Activated B cell treated with CpG ODN at 0.5 μM for 24 hours (primary cell): Measurements from ENCODE around the gene MRPL23. TPM values are rescaled to one million over a fixed set of nuclear protein-coding genes. Genes with fewer than 3 reads are reported as not detected.
"Not testable (repeated sequence)": the region's sequence is repeated elsewhere in the genome, so short reads cannot be mapped to it uniquely, and the experiment has no call there.

Source experiments
- ATAC-seq: fragments of 200-7000 bp; cut with Tn5 transposase; one replicate; pipeline ENCODE4 v1.10.0; 2021; ENCODE audit warnings: low read depth, mild to moderate bottlenecking, moderate library complexity
- CTCF ChIA-PET: fragments of 350-600 bp; sonication (Branson Sonifier 250); formaldehyde crosslinking; loops from one replicate; lab custom pipeline; 2021; ENCODE audit warnings: antibody characterized with exemption; lab: Charles Lee
- POLR2A ChIA-PET: fragments of 350-600 bp; sonication (Branson Sonifier 250); formaldehyde crosslinking; loops from one replicate; lab custom pipeline; 2021; ENCODE audit warnings: antibody characterized with exemption; lab: Charles Lee
- DNase-seq: peaks from one replicate; pipeline ENCODE4 v3.0.0; 2022
- H3K27ac Mint-ChIP-seq: one replicate; pipeline ENCODE4 v1.8.0; 2020; ENCODE audit warnings: mixed read lengths
- H3K27me3 Mint-ChIP-seq: one replicate; pipeline ENCODE4 v1.8.0; 2021; ENCODE audit warnings: mixed read lengths
- H3K36me3 Mint-ChIP-seq: one replicate; pipeline ENCODE4 v1.8.0; 2021; ENCODE audit warnings: low read depth, mixed read lengths
- H3K4me1 Mint-ChIP-seq: one replicate; pipeline ENCODE4 v1.8.0; 2021; ENCODE audit warnings: mixed read lengths
- H3K4me3 Mint-ChIP-seq: one replicate; pipeline ENCODE4 v1.8.0; 2020; ENCODE audit warnings: mild to moderate bottlenecking, mixed read lengths
- H3K9me3 Mint-ChIP-seq: one replicate; pipeline ENCODE4 v1.8.0; 2020; ENCODE audit warnings: mixed read lengths
- intact Hi-C: fragments of 100-400 bp; cut with micrococcal nuclease; formaldehyde crosslinking; loops from one replicate; pipeline ENCODE4 v1.15.1; 2024
- total RNA-seq: library from RNA; stranded (reverse); gene quantifications from 2 replicates; pipeline ENCODE4 v1.2.3, GENCODE V29; 2022
- TF ChIP-seq, protein P1 (sequence below): fragments of 200-600 bp; IDR thresholded peaks from one replicate; pipeline ENCODE4 v1.8.0; 2022; ENCODE audit warnings: antibody characterized with exemption, mild to moderate bottlenecking

The MRPL23 gene
- total RNA-seq, 1 donor from 2014 or later: 89.8 TPM

DNA sequence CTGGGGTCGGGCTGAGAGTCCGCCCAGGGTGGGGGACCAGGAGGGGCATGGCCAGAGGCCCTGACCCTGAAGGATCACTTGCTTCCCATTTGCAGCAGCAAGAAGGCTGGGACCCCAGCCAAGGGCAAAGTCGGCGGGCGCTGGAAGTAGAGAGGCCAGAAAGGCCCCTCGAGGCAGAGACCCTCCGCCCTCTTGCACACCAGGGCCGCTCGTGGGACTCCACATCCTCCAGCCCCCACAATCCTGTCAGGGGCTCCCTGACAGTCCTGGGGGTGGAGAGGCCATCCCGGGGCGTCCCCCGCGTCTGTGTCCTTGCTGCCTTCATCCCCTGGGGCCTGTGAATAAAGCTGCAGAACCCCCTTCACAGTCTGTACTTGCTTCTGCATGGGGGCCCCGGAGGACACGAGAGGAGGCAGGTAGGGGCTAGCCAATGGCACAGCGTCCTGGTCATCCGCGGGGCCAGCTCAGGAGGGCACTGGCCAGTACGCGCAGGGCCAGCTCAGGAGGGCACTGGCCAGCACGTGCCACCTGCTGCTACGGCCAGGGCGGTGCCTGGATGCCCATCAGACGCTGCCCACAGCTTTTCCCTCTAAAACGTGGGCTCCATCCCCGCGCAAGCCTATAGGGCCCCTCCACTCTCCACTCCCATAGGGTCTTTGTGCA, 8.7 kb upstream of the MRPL23 start:
- ChIA-PET CTCF (no interaction called here), POLR2A (no interaction called here)
- intact Hi-C loops: loop anchor here (1.0 kb wide), 1 partner anchor 23 kb away; no protein-coding TSS in a partner anchor
- Mint-ChIP-seq H3K27ac (no peak overlapping the region), H3K36me3 (no peaks in the 10 kb centered on the region), H3K4me3 (no peak overlapping the region), H3K4me1 (peaks cover 2% of the 10 kb centered on the region), H3K9me3 (no peaks in the 10 kb centered on the region), H3K27me3 (peaks cover 8% of the 10 kb centered on the region)
- ATAC-seq: no peak
- peak; percentile 10 for DNase-seq
- TF ChIP-seq, protein P1, sequence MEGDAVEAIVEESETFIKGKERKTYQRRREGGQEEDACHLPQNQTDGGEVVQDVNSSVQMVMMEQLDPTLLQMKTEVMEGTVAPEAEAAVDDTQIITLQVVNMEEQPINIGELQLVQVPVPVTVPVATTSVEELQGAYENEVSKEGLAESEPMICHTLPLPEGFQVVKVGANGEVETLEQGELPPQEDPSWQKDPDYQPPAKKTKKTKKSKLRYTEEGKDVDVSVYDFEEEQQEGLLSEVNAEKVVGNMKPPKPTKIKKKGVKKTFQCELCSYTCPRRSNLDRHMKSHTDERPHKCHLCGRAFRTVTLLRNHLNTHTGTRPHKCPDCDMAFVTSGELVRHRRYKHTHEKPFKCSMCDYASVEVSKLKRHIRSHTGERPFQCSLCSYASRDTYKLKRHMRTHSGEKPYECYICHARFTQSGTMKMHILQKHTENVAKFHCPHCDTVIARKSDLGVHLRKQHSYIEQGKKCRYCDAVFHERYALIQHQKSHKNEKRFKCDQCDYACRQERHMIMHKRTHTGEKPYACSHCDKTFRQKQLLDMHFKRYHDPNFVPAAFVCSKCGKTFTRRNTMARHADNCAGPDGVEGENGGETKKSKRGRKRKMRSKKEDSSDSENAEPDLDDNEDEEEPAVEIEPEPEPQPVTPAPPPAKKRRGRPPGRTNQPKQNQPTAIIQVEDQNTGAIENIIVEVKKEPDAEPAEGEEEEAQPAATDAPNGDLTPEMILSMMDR: no peak

DNA sequence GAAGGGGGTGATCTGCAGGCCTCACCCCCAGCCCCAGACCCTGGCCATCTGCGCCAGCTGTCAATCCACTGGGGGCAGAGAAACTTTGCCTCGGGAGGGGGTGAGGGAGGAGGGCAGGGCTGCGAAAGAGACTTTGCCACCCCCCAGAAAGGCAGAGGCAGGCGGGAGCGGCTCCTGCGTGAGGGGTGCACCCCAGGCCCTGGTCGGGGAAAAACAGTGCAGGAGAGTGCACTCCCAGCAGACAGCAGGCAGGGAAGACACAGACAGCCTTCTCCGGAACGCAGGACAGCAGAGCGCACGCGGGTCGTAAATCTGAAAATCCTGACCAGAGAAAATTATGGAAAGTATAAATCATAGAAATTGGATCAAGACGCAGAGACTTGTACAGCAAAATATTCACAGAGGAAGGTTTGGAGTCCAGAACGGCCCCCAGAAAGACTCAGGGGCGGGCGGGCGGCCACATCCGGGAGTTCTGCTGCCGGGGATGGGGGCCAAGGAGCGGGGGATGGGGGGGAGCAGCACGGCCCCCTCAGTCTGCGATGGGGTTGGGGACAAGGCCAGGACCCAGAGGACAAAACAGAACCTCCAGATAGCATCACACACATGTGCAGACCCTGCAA, 8.0 kb upstream of the MRPL23 start:
- DNase-seq: peak; percentile 12
- peaks cover 5% of the 10 kb centered on the region for H3K27me3 Mint-ChIP-seq
- ATAC-seq: peak; percentile 31

DNA sequence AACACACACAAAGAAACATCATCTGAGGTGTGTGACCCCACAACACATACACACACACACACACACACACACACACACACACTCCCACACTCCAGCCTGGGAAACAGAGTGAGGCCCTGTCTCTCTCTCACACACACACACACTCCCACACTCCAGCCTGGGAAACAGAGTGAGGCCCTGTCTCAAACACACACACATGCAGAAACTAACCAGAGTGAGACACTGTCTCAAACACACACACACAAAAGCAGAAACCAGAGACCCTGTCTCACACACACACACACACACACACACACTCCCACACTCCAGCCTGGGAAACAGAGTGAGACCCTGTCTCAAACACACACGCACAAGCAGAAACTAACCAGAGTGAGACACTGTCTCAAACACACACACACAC, 7.3 kb upstream of the MRPL23 start:
- not testable (repeated sequence) for H3K27me3 Mint-ChIP-seq, H3K36me3 Mint-ChIP-seq

More for the DNA sequence above, 8.0 kb upstream of the MRPL23 start:
- ChIA-PET CTCF (no interaction called here), POLR2A (no interaction called here)
- intact Hi-C loops: loop anchor here (1.0 kb wide), 1 partner anchor 24 kb away; no protein-coding TSS in a partner anchor
- no peak overlapping the region for H3K4me3 Mint-ChIP-seq
- H3K36me3 Mint-ChIP-seq: no peaks in the 10 kb centered on the region
- H3K4me1 Mint-ChIP-seq: peaks cover 2% of the 10 kb centered on the region
- no peak overlapping the region for H3K27ac Mint-ChIP-seq
- TF ChIP-seq, protein P1: no peak
- H3K9me3 Mint-ChIP-seq: no peaks in the 10 kb centered on the region

DNA sequence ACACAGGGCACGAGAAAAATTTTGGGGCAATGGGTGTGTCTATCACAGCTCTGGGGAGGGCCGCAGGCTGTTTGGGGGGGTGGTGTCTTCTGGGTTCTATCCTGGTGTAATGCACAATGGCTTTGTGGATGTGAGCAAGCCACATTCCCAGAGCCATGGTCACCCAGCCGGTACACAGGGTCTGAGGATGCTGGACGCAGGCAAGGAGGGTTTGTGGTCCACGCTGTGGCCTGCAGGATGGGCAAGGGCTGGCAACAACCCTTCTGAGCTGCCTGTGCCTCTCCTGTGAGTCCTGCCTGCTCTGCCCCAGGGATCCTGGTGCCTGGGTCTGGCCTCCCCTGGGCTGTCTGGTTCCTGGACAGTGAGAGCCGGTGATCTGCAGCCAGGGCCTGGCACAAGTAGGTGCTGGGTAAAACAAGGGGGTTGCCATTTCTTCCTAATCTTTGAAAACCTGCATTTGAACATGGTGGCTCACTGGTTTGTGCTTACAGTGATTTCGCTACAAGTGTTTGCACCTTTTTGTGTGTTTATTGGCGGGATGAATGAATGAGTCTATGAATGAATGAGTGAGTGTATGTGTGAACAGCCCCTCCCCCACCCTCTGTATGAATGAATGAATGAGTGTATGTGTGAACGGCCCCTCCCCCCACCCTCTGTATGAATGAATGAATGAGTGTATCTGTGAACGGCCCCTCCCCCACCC, 4.4 kb upstream of the MRPL23 start:
- Mint-ChIP-seq H3K9me3 (no peaks in the 10 kb centered on the region), H3K27ac (no peak overlapping the region), H3K4me3 (no peak overlapping the region), H3K27me3 (peaks cover 3% of the 10 kb centered on the region), H3K4me1 (peaks cover 2% of the 10 kb centered on the region), H3K36me3 (no peaks in the 10 kb centered on the region)
- TF ChIP-seq, protein P1: no peak
- ATAC-seq: no peak
- intact Hi-C loops: no loop called here
- POLR2A ChIA-PET: interaction anchor here (0.5 kb wide), 1 partner anchor 1196 kb away, joined by 4 read pairs; the partner anchor contains the start of gene TALDO1
- DNase-seq: no peak
- CTCF ChIA-PET: no interaction called here

More for the DNA sequence above, 7.3 kb upstream of the MRPL23 start:
- H3K4me3 Mint-ChIP-seq, H3K4me1 Mint-ChIP-seq, CTCF ChIA-PET, POLR2A ChIA-PET, ATAC-seq, DNase-seq, H3K9me3 Mint-ChIP-seq, H3K27ac Mint-ChIP-seq: not testable (repeated sequence)
- intact Hi-C loops: loop anchor here (1.0 kb wide), 2 partner anchors 24 to 45 kb away; no protein-coding TSS in a partner anchor

DNA sequence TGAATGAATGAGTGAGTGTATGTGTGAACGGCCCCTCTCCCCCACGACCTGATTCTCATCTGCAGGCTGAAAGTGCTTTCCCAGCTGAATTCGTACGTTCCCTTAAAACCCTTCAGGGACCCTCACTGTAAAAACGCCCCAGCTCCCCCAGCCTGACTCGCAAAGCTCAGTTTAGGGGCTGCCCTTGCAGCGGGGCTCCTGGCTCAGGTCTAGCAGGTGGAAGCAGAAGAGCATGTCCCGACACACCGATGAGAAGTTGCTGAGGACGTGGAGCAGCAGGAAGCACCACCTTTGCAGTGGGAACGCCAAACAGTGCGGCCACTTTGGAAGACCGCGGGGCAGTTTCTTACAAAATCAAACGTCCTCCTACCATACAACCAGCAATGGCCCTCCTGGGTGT, 3.6 kb upstream of the MRPL23 start:
- ATAC-seq (no peak), DNase-seq (peak; percentile 12)
- Mint-ChIP-seq H3K4me3 (no peak overlapping the region), H3K4me1 (peaks cover 2% of the 10 kb centered on the region), H3K36me3 (no peaks in the 10 kb centered on the region), H3K27ac (no peak overlapping the region), H3K27me3 (peaks cover 3% of the 10 kb centered on the region), H3K9me3 (no peaks in the 10 kb centered on the region)
- TF ChIP-seq, protein P1: no peak
- intact Hi-C loops: no loop called here
- POLR2A ChIA-PET: no interaction called here
- CTCF ChIA-PET: no interaction called here
